Endodermal cell (in vitro differentiated cells): Measurements from ENCODE around the gene ZBTB7C. TPM values are rescaled to one million over a fixed set of nuclear protein-coding genes. Genes with fewer than 3 reads are reported as not detected.

Source experiments
- DNase-seq: peaks from one replicate; pipeline ENCODE4 v3.0.0-alpha.2; 2017
- H3K27ac ChIP-seq: 2 replicates; pipeline ENCODE4 v1.5.1; 2013; ENCODE audit warnings: mild to moderate bottlenecking, low read depth, low read length, moderate library complexity
- H3K27me3 ChIP-seq: 2 replicates; pipeline ENCODE4 v1.6.1; 2013; ENCODE audit warnings: mild to moderate bottlenecking, low read length, moderate library complexity; ENCODE audit not compliant: insufficient read depth, control insufficient read depth, poor library complexity, severe bottlenecking
- H3K36me3 ChIP-seq: 2 replicates; pipeline ENCODE4 v1.7.0; 2013; ENCODE audit warnings: mild to moderate bottlenecking, low read length, moderate library complexity; ENCODE audit not compliant: control insufficient read depth, insufficient read depth
- H3K4me1 ChIP-seq: one replicate; pipeline ENCODE4 v1.7.0; 2013; ENCODE audit warnings: low read length; ENCODE audit not compliant: control insufficient read depth, insufficient read depth
- H3K4me3 ChIP-seq: 2 replicates; pipeline ENCODE4 v1.5.1; 2013; ENCODE audit warnings: mild to moderate bottlenecking, low read length, moderate library complexity
- H3K9ac ChIP-seq: 2 replicates; pipeline ENCODE4 v1.6.1; 2013; ENCODE audit warnings: mild to moderate bottlenecking, low read length, moderate library complexity; ENCODE audit not compliant: poor library complexity, severe bottlenecking; ENCODE audit errors: extremely low read depth
- H3K9me3 ChIP-seq: 2 replicates; pipeline ENCODE4 v1.6.1; 2013; ENCODE audit warnings: mild to moderate bottlenecking, low read length, moderate library complexity; ENCODE audit not compliant: control insufficient read depth
- H3K27ac Mint-ChIP-seq: 2 replicates; pipeline ENCODE4 v1.8.0; 2020; ENCODE audit warnings: mixed read lengths
- H3K27me3 Mint-ChIP-seq: 2 replicates; pipeline ENCODE4 v1.8.0; 2021; ENCODE audit warnings: mild to moderate bottlenecking, mixed read lengths; ENCODE audit not compliant: insufficient read depth
- H3K36me3 Mint-ChIP-seq: 2 replicates; pipeline ENCODE4 v1.8.0; 2020; ENCODE audit warnings: low read depth, mixed read lengths
- H3K4me1 Mint-ChIP-seq: 2 replicates; pipeline ENCODE4 v1.8.0; 2020; ENCODE audit warnings: mixed read lengths
- H3K4me3 Mint-ChIP-seq: 2 replicates; pipeline ENCODE4 v1.8.0; 2020; ENCODE audit warnings: mild to moderate bottlenecking, moderate library complexity, mixed read lengths
- H3K9me3 Mint-ChIP-seq: 2 replicates; pipeline ENCODE4 v1.8.0; 2020; ENCODE audit warnings: mild to moderate bottlenecking, mixed read lengths
- WGBS, 2 experiments: methylation state at CpG; one replicate each; pipeline versions ENCODE4 v1.1.5 to v1.1.7; 2013; ENCODE audit warnings: missing lambda C conversion rate in 2 of 2, mixed read lengths in 1 of 2; ENCODE audit not compliant: insufficient coverage in 1 of 2, insufficient read length in 1 of 2; 5-methylcytosine and 5-hydroxymethylcytosine counted together
- total RNA-seq, 2 donors: library from RNA; stranded (reverse); fragmentation: NEBNext Ultra II Directional in 1 of 2; extraction: Animal tissue kit (Norgen Biotek cat#: 25700) in 1 of 2; gene quantifications; 2 replicates in 1 of 2; 3 replicates in 1 of 2; pipeline ENCODE4 v1.2.1, GENCODE V29; 2021
- TF ChIP-seq, protein P1 (sequence below): fragments of 200-600 bp; sonication (generic); conservative IDR thresholded peaks from 2 replicates; pipeline ENCODE4 v1.5.0; 2021; ENCODE audit warnings: antibody characterized with exemption, mild to moderate bottlenecking

The ZBTB7C gene
- total RNA-seq, 2 donors from 2014 or later, result 0.31 to 0.62 TPM

DNA sequence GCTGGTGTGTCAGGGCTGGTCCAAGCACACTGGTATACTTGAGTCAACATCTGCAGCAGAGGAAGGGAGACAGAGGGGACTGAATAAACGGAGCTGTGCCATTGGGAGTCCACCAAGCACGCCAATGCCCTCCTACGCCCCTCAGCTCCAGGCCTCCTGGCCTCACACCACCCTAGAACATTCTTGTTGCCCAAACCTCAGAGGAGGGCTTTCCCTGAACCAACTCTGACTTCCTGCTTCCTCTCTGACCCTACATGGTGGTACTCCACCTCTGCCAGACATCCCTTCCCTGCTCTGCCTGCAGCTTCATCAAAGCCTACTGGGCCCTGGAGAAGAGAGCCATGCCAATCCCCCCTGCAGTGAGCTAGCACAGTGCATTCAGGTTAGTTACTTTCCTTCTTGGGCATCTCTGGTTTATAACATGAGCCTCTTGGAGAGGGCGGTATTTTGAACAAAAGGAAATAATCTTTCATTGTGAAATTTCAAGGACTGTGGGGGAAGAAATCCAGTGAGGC lies 54.4 kb downstream of the ZBTB7C start:
- peak; percentile 31 for DNase-seq
- H3K4me1 ChIP-seq, result peaks cover 29% of the 10 kb centered on the region
- no peak overlapping the region for H3K27ac Mint-ChIP-seq
- TF ChIP-seq, protein P1, sequence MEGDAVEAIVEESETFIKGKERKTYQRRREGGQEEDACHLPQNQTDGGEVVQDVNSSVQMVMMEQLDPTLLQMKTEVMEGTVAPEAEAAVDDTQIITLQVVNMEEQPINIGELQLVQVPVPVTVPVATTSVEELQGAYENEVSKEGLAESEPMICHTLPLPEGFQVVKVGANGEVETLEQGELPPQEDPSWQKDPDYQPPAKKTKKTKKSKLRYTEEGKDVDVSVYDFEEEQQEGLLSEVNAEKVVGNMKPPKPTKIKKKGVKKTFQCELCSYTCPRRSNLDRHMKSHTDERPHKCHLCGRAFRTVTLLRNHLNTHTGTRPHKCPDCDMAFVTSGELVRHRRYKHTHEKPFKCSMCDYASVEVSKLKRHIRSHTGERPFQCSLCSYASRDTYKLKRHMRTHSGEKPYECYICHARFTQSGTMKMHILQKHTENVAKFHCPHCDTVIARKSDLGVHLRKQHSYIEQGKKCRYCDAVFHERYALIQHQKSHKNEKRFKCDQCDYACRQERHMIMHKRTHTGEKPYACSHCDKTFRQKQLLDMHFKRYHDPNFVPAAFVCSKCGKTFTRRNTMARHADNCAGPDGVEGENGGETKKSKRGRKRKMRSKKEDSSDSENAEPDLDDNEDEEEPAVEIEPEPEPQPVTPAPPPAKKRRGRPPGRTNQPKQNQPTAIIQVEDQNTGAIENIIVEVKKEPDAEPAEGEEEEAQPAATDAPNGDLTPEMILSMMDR, result no peak
- H3K36me3 Mint-ChIP-seq, result no peaks in the 10 kb centered on the region
- no peak overlapping the region for H3K4me3 Mint-ChIP-seq
- WGBS, 2 experiments, result 85 to 93% methylated on average over 4 of the region's 4 CpGs
- H3K4me3 ChIP-seq, result no peak overlapping the region
- H3K27me3 ChIP-seq, result peaks cover 10% of the 10 kb centered on the region
- no peak overlapping the region for H3K27ac ChIP-seq
- H3K4me1 Mint-ChIP-seq, result peaks cover 42% of the 10 kb centered on the region
- H3K9me3 ChIP-seq, result no peaks in the 10 kb centered on the region
- H3K27me3 Mint-ChIP-seq, result peaks cover 7% of the 10 kb centered on the region
- peaks cover 10% of the 10 kb centered on the region for H3K9me3 Mint-ChIP-seq
- no peak overlapping the region for H3K9ac ChIP-seq
- no peaks in the 10 kb centered on the region for H3K36me3 ChIP-seq

DNA sequence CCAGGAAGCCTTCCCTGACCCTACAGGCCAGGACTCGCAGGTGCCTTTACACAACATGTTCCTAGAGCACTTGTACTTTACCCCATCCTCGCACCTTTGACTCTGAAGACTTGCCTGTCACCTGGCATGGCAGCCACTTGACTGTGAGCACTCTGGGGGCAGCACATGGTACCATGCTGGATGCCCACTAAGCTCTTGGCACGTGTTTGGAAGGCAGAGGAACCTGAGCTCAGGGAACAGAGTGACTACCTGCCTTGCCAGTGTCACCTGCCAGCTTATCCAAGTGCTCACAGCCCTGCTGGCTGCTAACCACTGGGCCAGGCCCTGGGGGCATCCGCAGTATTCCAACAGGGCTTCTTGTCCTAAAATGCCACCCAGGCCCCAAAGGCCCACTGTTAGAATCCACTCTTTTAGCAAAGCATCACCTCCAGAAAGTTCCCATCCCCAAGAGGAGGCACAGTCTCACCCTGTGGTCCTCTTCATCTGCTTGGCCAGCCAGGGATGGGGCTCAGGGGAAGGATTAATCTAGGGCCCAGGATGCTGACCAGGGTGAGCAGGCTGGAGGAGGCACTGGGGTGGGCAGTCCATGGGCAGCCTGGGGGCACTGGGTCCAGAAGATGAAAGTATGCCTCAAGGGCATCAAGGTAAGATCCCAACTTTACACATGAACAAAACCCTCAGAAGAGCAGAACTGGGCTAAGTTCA lies 57.0 kb downstream of the ZBTB7C start:
- Histone ChIP-seq H3K9ac (no peak overlapping the region), H3K4me3 (no peak overlapping the region), H3K36me3 (no peaks in the 10 kb centered on the region), H3K4me1 (peaks cover 22% of the 10 kb centered on the region), H3K9me3 (no peaks in the 10 kb centered on the region), H3K27me3 (peaks cover 10% of the 10 kb centered on the region), H3K27ac (no peak overlapping the region)
- WGBS, 2 experiments, result 88 to 90% methylated on average over 4 of the region's 4 CpGs
- no peaks in the 10 kb centered on the region for H3K36me3 Mint-ChIP-seq
- TF ChIP-seq, protein P1, result no peak
- no peak overlapping the region for H3K27ac Mint-ChIP-seq
- DNase-seq, result peak; percentile 38
- peaks cover 2% of the 10 kb centered on the region for H3K9me3 Mint-ChIP-seq
- H3K27me3 Mint-ChIP-seq, result peaks cover 8% of the 10 kb centered on the region
- H3K4me3 Mint-ChIP-seq, result no peak overlapping the region
- H3K4me1 Mint-ChIP-seq, result peaks cover 35% of the 10 kb centered on the region

DNA sequence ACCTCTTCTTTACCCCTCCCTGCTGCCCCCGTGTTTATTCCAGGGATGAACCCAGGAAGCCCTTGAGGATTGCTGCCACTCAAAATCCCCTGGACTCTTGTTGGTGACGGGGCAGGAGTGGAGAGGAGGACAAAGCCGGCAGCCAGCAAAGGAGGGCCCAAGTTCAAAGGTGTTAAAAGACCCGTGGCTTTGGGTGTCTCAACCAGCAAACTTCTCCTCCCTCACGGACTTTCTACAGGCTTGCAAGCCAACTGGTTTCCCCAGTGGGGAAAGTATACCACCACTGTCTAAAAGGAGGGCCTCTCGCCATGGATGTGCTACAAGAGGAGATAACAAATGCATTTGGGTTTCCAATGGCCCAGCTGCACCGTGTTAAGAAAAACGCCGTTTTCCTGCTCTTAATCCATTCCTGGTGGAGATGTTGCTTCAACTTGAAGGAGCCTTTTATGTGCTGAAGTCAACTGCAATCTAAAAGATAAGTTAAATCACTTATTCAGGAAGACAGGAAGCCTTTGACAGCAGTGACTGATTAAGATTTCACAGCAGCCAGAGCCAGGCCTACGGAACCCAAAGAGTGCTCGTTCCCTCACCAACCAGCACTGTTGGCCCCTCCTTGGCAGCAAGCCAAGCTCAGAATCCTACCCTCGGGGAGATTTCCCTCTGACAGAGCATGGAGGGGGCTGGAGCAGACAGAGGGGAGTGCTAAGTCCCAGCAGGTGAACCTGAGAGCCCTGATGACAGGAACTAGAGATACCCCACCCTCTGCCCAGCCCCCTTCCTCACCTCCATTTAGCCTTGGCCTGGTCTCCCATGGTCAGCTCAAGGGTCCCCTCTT lies 57.8 kb downstream of the ZBTB7C start:
- Histone ChIP-seq H3K4me1 (peaks cover 15% of the 10 kb centered on the region), H3K27me3 (peaks cover 10% of the 10 kb centered on the region), H3K9me3 (no peaks in the 10 kb centered on the region), H3K36me3 (no peaks in the 10 kb centered on the region), H3K9ac (no peak overlapping the region), H3K4me3 (no peak overlapping the region), H3K27ac (no peak overlapping the region)
- 62 to 81% methylated on average over 5 to 12 of the region's 12 CpGs for WGBS, 2 experiments
- peaks cover 27% of the 10 kb centered on the region for H3K4me1 Mint-ChIP-seq
- H3K36me3 Mint-ChIP-seq, result no peaks in the 10 kb centered on the region
- TF ChIP-seq, protein P1, result no peak
- no peak overlapping the region for H3K27ac Mint-ChIP-seq
- peaks cover 8% of the 10 kb centered on the region for H3K27me3 Mint-ChIP-seq
- no peak overlapping the region for H3K4me3 Mint-ChIP-seq
- peak; percentile 37 for DNase-seq
- peaks cover 2% of the 10 kb centered on the region for H3K9me3 Mint-ChIP-seq
